HG03060 (cell line): ENCODE data around the gene LCNL1.
"Not testable (repeated sequence)": the region's sequence is repeated elsewhere in the genome, so short reads cannot be mapped to it uniquely, and the experiment has no call there.

Experiments
- ATAC-seq: cut with Tn5 transposase; IDR thresholded peaks from one replicate; pipeline ENCODE4 v1.9.1; 2021; ENCODE audit warnings: low read depth, moderate number of reproducible peaks; ENCODE audit not compliant: unreplicated experiment

Gene LCNL1

DNA sequence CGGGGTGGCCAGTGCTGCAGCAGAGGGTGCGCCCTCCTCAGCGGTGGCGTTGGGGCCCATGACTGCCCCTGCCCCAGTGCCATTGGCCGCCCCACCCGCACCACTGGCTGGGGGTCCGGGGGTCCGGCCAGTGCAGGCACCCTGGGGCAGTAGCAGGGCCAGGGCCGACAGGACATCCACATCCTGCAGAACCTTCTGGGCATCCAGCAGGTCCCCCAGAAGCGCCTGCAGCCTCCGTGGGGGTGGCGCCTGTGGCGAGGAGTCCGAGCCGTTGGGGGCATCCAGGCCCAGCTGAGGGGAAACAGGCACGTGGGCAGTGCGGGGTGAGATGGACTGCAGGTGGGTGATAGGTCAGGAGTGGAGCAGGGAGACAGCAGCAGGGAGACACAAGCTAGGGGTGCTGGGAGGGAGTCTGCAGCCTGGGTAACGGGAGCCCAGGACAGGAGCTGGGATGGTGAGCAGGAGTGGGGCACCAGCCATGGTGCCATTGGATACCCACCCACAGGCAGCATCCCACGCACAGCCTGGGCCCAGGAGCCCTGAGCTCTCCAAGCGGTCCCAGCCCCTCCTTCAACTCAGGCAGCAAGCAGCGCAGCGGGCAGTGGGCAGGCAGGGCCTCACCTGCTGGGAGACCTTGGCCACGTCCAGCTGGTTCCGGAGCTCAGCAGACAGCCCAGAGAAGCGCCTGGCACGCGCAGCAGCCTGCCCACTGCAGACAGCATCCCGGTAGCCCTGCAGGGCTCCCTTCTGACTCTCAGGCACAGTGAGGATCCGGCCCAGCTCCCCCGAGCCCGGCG lies 38.2 kb downstream of the LCNL1 start:
- ATAC-seq, result no peak

DNA sequence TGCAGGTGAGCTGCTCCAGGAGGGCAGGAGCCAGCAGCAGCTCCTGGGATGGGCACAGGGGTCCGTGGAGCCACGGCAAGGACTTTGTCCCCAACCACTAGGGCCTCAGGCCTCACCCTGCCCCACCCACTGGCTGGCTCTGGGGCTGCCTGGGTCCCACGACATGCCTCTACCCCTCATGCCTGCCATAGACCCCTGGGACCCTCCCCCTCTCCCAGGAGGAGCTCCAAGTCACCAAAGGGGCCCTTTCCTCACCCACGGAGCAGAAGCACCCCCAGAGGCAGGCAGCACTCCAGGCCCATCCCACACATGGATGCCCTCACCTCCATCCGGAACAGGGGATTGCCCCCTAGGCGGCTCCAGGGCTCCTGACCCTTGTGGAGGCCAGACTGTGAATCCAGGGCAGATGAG lies 38.8 kb downstream of the LCNL1 start:
- ATAC-seq, result no peak

- no peak for ATAC-seq
Observed at GRCh38 chr9:137021979-137022661, 39.3 kb downstream of the LCNL1 start.

GRCh38 chr9:137022662-137023008 lies 39.8 kb downstream of the LCNL1 start:
- ATAC-seq, result no peak

GRCh38 chr9:137023157-137023556 lies 40.4 kb downstream of the LCNL1 start:
- no peak for ATAC-seq

- ATAC-seq, result no peak
Observed at GRCh38 chr9:137023583-137023991, 40.8 kb downstream of the LCNL1 start.

- ATAC-seq, result no peak
Observed at GRCh38 chr9:137025517-137025966, 42.7 kb downstream of the LCNL1 start.

DNA sequence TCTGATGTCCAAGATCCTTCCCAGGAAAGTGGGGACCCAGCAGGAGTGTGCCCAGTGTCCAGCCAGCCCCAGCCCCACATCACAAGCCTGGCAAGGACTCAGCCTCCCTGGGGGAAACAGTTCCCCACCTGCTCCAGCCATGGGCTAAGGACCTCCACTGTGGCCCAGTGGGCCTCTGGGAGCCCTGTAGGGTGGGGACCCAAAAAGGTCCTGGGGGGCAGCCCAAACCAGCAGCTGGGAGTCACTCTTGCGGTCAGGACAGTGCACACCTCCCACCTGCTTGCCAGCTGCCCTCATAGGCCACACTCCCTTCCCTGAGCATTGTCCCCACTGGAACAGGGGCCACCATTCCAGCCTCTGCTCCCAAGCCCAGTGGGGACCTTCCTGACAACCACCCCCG lies 43.6 kb downstream of the LCNL1 start:
- ATAC-seq, result no peak

DNA sequence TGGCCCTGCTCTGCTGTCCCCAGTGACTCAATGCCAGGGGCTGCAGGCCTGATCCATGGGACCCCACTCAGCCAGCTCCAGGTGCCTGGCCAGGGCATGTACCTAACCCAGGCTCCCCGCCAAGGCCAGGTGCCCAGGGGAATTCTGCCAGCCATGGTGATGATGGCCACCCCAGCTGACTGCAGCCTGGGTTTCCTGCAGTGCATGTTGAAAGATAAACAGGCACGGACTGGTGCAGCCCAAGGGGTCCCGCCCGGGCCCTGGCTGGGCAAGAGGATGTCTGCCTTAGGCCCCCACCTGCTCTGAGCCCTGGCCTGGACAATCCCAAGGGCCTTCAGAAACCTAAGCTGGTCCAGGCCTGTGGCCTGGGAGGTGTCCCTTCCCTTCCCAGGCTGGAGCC lies 44.0 kb downstream of the LCNL1 start:
- ATAC-seq, result no peak

GRCh38 chr9:137027369-137028262 lies 44.8 kb downstream of the LCNL1 start, which contains the start of gene ABCA2:
Gene ABCA2 (minus strand): TSS chr9:137028237. CDS start chr9:137028140, 97 bp downstream.
- ATAC-seq, result no peak

- ATAC-seq, result no peak
Observed at GRCh38 chr9:137028263-137029057, 45.7 kb downstream of the LCNL1 start.

- no peak for ATAC-seq
Observed at GRCh38 chr9:137029058-137029936, 46.5 kb downstream of the LCNL1 start.

- no peak for ATAC-seq
Observed at GRCh38 chr9:137030006-137030405, 47.2 kb downstream of the LCNL1 start.

- ATAC-seq, result no peak
Observed at GRCh38 chr9:137030538-137031527, 48.0 kb downstream of the LCNL1 start.

DNA sequence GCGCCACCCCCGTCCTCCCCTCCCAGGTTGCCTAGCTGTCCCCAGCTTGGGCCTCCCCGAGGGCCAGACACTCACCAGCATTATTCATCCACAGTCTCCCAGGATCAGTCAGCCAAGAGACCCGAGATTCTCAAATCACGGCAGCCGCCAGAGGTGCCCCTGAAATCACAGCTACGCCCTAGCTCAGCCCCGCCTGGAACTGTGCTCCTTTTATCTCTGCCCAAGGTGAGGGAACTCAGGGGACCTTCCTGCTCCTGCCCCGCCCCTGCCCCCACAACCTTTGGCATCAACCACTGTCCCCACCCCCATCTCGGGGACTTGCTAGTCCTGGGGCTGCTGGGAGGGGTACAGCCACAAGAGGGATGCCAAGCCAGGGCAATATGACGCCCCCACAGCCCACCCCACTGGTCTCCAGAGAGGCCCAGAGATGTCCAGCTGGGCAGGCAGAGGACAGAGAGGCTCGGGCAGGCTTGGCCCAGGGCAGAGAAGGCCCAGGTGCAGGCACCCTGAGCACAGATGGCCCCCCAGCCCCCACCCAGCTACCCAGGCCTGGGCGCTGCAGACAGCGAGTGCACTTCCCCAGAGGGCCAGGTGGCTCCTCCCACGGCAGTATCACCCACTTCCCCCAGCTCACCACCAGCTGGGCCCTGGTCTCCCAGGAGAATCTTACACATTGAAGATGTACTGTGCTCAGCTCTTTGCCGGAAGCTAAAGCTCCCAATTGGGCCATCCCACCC lies 49.3 kb downstream of the LCNL1 start, which contains the start of gene FUT7:
TSS of gene FUT7 (minus strand) at position 185 of the 737 bp plus-strand sequence. CDS start at position 88, 97 bp downstream.
- no peak for ATAC-seq

GRCh38 chr9:137032858-137033257 lies 50.1 kb downstream of the LCNL1 start:
- ATAC-seq, result no peak

GRCh38 chr9:137033481-137033880 lies 50.7 kb downstream of the LCNL1 start:
- not testable (repeated sequence) for ATAC-seq
